HG02588 (cell line): Measurements from ENCODE around the gene DENND11.
A peak's percentile ranks its signal among the peaks of the same experiment; 100 is the strongest.

Experiments
- ATAC-seq: cut with Tn5 transposase; IDR thresholded peaks from one replicate; pipeline ENCODE4 v1.9.1; 2021; ENCODE audit warnings: mild to moderate bottlenecking, moderate library complexity; ENCODE audit not compliant: unreplicated experiment

DENND11 gene

GRCh38 chr7:141686074-141686473 is 15.9 kb downstream of the DENND11 start:
- no peak for ATAC-seq

GRCh38 chr7:141685285-141686023 is 16.5 kb downstream of the DENND11 start:
- ATAC-seq = no peak

GRCh38 chr7:141679014-141679413 is 23.0 kb downstream of the DENND11 start:
- ATAC-seq = no peak

- no peak for ATAC-seq
These were observed 25.3 kb downstream of the DENND11 start for GRCh38 chr7:141676618-141677017.

- ATAC-seq = no peak
These were observed 26.3 kb downstream of the DENND11 start for GRCh38 chr7:141675436-141676215.

GRCh38 chr7:141674702-141675101 is 27.3 kb downstream of the DENND11 start:
- ATAC-seq = no peak

GRCh38 chr7:141674171-141674671 is 27.7 kb downstream of the DENND11 start:
- ATAC-seq = no peak

GRCh38 chr7:141673346-141673745 is 28.6 kb downstream of the DENND11 start:
- no peak for ATAC-seq

GRCh38 chr7:141671705-141672496 is 30.1 kb downstream of the DENND11 start:
- no peak for ATAC-seq

- ATAC-seq = no peak
These were observed 33.1 kb downstream of the DENND11 start for GRCh38 chr7:141668853-141669252.

GRCh38 chr7:141666071-141666470 is 35.9 kb downstream of the DENND11 start:
- ATAC-seq = no peak

GRCh38 chr7:141665208-141666035 is 36.5 kb downstream of the DENND11 start:
- no peak for ATAC-seq

GRCh38 chr7:141664450-141664849 is 37.5 kb downstream of the DENND11 start:
- ATAC-seq = no peak

- ATAC-seq = no peak
These were observed 38.7 kb downstream of the DENND11 start for GRCh38 chr7:141663081-141663849.

GRCh38 chr7:141660259-141660658 is 41.7 kb downstream of the DENND11 start:
- ATAC-seq = no peak

- no peak for ATAC-seq
These were observed 42.5 kb downstream of the DENND11 start for GRCh38 chr7:141659501-141659900.

GRCh38 chr7:141654551-141654950 is 47.4 kb downstream of the DENND11 start:
- peak; percentile 80 for ATAC-seq

- no peak for ATAC-seq
These were observed 49.3 kb downstream of the DENND11 start for GRCh38 chr7:141652691-141653090.
